Glutamatergic neuron (in vitro differentiated cells): Measurements from ENCODE around the gene TUNAR. TPM values are rescaled to one million over a fixed set of nuclear protein-coding genes. Genes with fewer than 3 reads are reported as not detected.
A peak's percentile ranks its signal among the peaks of the same experiment; 100 is the strongest.

Experiments
- DNase-seq: peaks from one replicate; pipeline ENCODE4 v3.0.0; 2022
- H3K27ac Mint-ChIP-seq: one replicate; pipeline ENCODE4 v1.8.0; 2020; ENCODE audit warnings: mild to moderate bottlenecking, mixed read lengths, inconsistent platforms; ENCODE audit not compliant: unreplicated experiment
- H3K27me3 Mint-ChIP-seq: one replicate; pipeline ENCODE4 v1.8.0; 2020; ENCODE audit warnings: mild to moderate bottlenecking, moderate library complexity, mixed read lengths, inconsistent platforms; ENCODE audit not compliant: unreplicated experiment
- H3K36me3 Mint-ChIP-seq: one replicate; pipeline ENCODE4 v1.8.0; 2020; ENCODE audit warnings: mild to moderate bottlenecking, mixed read lengths, inconsistent platforms; ENCODE audit not compliant: unreplicated experiment
- H3K4me1 Mint-ChIP-seq: one replicate; pipeline ENCODE4 v1.8.0; 2020; ENCODE audit warnings: mild to moderate bottlenecking, low read depth, mixed read lengths, inconsistent platforms; ENCODE audit not compliant: unreplicated experiment
- H3K4me3 Mint-ChIP-seq: one replicate; pipeline ENCODE4 v1.8.0; 2020; ENCODE audit warnings: mild to moderate bottlenecking, mixed read lengths, inconsistent platforms; ENCODE audit not compliant: unreplicated experiment
- H3K9me3 Mint-ChIP-seq: one replicate; pipeline ENCODE4 v1.8.0; 2020; ENCODE audit warnings: mild to moderate bottlenecking, moderate library complexity, mixed read lengths, inconsistent platforms; ENCODE audit not compliant: unreplicated experiment
- total RNA-seq: library from RNA; stranded (reverse); fragmentation: NEBNext Ultra II Directional; extraction: Animal tissue kit (Norgen Biotek cat#: 25700); gene quantifications from one replicate; pipeline ENCODE4 v1.2.1, GENCODE V29; 2021; ENCODE audit not compliant: unreplicated experiment
- TF ChIP-seq, protein P1 (sequence below): fragments of 200-600 bp; sonication (generic); IDR thresholded peaks from one replicate; pipeline ENCODE4 v1.5.0; 2021; ENCODE audit not compliant: partially characterized antibody, unreplicated experiment

The TUNAR gene
- total RNA-seq, 1 donor from 2014 or later = 16.2 TPM

DNA sequence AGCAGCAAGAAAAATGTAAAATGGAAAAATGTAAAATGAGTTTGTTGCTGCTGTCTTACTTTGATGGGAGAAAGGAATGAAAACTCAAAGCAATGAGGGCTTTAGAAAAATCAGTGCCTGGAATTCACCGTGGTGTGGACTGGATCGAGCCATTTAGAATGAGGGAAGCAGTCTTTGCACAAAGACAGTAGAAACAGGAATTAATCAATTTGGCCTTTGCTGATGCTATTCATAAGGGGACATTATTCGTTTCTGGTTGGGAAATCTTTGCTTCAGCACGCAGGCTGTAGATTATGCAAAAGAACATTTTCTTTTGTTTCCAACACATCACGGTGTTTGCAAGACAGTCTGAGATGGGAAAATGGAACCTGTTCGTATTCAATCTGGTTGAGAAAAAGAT lies 6.9 kb upstream of the TUNAR start:
- Mint-ChIP-seq H3K4me3 (no peak overlapping the region), H3K27ac (no peak overlapping the region), H3K36me3 (no peaks in the 10 kb centered on the region), H3K4me1 (no peaks in the 10 kb centered on the region), H3K9me3 (no peaks in the 10 kb centered on the region), H3K27me3 (peaks cover 2% of the 10 kb centered on the region)
- TF ChIP-seq, protein P1, sequence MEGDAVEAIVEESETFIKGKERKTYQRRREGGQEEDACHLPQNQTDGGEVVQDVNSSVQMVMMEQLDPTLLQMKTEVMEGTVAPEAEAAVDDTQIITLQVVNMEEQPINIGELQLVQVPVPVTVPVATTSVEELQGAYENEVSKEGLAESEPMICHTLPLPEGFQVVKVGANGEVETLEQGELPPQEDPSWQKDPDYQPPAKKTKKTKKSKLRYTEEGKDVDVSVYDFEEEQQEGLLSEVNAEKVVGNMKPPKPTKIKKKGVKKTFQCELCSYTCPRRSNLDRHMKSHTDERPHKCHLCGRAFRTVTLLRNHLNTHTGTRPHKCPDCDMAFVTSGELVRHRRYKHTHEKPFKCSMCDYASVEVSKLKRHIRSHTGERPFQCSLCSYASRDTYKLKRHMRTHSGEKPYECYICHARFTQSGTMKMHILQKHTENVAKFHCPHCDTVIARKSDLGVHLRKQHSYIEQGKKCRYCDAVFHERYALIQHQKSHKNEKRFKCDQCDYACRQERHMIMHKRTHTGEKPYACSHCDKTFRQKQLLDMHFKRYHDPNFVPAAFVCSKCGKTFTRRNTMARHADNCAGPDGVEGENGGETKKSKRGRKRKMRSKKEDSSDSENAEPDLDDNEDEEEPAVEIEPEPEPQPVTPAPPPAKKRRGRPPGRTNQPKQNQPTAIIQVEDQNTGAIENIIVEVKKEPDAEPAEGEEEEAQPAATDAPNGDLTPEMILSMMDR = no peak
- no peak for DNase-seq

DNA sequence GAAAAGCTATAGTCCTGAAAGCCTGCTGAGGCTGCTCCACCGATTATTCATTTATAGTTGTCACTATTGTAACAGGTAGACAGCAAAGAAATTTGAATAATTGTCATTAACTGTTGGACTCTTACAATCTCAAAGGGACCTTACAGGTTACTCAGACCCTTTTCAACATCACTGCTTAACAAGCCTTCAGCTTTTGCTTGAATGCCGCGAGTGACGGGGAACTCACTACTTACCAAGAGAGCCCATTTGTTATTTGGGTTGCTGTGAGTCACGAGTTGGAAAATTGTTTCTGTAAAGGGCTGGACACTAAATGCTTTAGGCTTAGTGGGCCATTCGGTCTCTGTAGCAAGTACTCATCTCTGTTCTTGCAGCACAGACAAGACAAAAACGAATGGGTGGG lies 5.9 kb upstream of the TUNAR start:
- Mint-ChIP-seq H3K9me3 (no peaks in the 10 kb centered on the region), H3K4me3 (no peak overlapping the region), H3K4me1 (no peaks in the 10 kb centered on the region), H3K27ac (no peak overlapping the region), H3K36me3 (no peaks in the 10 kb centered on the region), H3K27me3 (peaks cover 2% of the 10 kb centered on the region)
- no peak for DNase-seq
- TF ChIP-seq, protein P1 = no peak

DNA sequence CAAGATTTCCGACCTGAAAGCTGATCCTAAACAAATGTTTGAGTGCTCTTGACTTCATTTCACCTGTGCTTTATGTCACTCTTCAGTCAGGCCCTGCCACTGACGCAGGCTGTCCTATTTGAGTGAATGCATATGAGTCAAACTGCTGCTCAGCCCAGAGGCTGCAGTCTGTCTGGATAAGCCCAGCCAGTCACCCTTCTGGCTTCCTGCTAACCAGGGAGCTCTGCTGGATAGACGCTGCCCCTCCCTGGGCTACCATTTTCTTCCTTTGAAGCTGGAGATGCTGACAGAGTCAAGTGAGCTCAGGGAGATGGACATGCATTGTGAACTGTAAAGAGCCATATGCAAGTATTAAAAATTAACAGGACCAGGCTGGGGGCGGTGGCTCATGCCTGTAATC lies 5.1 kb upstream of the TUNAR start:
- DNase-seq = no peak
- Mint-ChIP-seq H3K4me3 (no peak overlapping the region), H3K36me3 (no peaks in the 10 kb centered on the region), H3K9me3 (no peaks in the 10 kb centered on the region), H3K27me3 (peaks cover 2% of the 10 kb centered on the region), H3K4me1 (no peaks in the 10 kb centered on the region), H3K27ac (no peak overlapping the region)
- TF ChIP-seq, protein P1 = no peak

DNA sequence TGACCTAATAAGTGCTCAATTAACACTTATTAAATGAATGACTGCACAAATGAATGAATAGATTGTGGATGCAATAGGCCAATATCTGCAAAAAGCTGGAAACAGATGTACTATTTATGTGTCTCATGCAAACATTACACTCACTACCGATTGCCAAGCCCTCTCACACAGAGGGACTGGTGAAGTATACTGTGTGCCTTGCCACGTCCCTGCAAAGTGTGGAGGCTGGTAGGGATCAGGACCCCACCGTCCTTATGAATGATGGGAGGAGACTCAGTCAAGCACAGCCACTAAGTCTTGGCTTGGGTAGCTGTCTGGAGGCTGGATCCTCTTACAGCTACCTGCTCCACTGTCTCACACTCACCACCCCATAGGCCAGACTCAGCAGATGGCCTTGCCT lies 3.9 kb upstream of the TUNAR start:
- Mint-ChIP-seq H3K9me3 (peaks cover 6% of the 10 kb centered on the region), H3K27me3 (peaks cover 9% of the 10 kb centered on the region), H3K4me1 (peaks cover 6% of the 10 kb centered on the region), H3K27ac (no peak overlapping the region), H3K4me3 (no peak overlapping the region), H3K36me3 (no peaks in the 10 kb centered on the region)
- TF ChIP-seq, protein P1 = no peak
- no peak for DNase-seq

DNA sequence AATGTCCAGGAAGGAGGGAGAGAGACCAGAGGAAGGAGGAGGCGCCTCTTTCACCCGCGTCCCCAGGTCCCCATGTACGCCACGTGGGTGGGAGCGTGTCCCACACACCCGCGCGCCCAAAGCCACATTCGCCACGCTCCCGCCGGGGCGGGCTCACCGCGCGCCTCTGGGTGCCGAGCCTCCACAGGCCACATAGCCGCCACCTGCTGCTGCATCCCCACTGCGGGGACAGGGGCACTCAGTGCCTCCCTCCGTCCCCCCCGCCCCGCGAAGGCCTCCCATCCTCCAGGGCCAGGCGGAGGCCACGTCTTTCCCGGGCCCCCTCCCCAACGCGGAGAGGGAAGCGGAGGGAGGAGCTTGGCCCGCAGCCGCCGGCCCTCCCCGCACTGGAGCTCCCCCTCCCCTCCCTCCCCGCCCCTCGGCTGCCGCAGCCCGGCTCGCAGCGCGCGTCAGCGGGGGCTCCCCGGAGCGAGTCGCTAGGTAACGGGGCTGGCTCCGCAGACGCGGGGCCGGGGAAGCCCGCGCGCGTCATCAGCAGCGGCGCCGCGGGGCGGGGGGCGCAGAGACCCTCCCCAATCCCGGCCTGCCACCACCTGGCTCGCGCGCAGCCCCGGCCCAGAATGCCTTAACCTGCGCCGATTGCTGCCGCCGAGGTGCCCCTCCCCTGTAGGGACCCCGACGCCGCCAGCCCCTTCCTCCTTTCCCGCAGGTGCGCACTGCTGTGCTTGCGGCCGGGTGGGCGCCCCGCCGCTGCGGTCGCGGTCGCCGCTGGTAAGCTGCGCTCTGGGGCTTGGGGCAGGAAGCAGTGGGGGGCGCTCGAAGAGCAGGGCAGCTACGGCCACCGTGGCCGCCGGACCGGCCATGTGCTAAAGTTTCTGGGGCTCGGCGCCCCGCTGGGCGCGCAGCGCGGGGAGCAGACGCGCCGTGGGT lies 536 bp upstream of the TUNAR start:
- Mint-ChIP-seq H3K27ac (no peak overlapping the region), H3K4me1 (peaks cover 13% of the 10 kb centered on the region), H3K36me3 (no peaks in the 10 kb centered on the region), H3K9me3 (peaks cover 7% of the 10 kb centered on the region), H3K27me3 (peaks cover 9% of the 10 kb centered on the region), H3K4me3 (peak overlapping the region; percentile 80)
- peak; percentile 71 for DNase-seq
- TF ChIP-seq, protein P1 = no peak
